Stimulated activated CD8-positive, alpha-beta memory T cell treated with anti-CD3 and anti-CD28 coated beads, Interleukin-4, amount 100 ng/mL, for 48 hours (primary cell): ENCODE measurements around the gene BRMS1.
"Not testable (repeated sequence)": the region's sequence is repeated elsewhere in the genome, so short reads cannot be mapped to it uniquely, and the experiment has no call there.

ENCODE experiments used
- DNase-seq: peaks from one replicate; pipeline ENCODE4 v3.0.0-alpha.2; 2020

Gene BRMS1

GRCh38 chr11:66363187-66363601 lies 18.3 kb upstream of the BRMS1 start:
- DNase-seq = no peak

GRCh38 chr11:66362481-66363147 lies 17.7 kb upstream of the BRMS1 start:
- DNase-seq = no peak

- no peak for DNase-seq
Measured at GRCh38 chr11:66361502-66361941, 16.6 kb upstream of the BRMS1 start.

GRCh38 chr11:66360406-66361073 lies 15.6 kb upstream of the BRMS1 start:
- no peak for DNase-seq

- DNase-seq = no peak
Measured at GRCh38 chr11:66359662-66360087, 14.8 kb upstream of the BRMS1 start.

- DNase-seq = not testable (repeated sequence)
Measured at GRCh38 chr11:66350560-66351235, 5.8 kb upstream of the BRMS1 start.

GRCh38 chr11:66349084-66349386 lies 4.1 kb upstream of the BRMS1 start:
- no peak for DNase-seq

GRCh38 chr11:66347425-66348276 lies 2.7 kb upstream of the BRMS1 start, which contains the start of gene B4GAT1:
TSS of gene B4GAT1 (minus strand) at chr11:66347629. CDS start at chr11:66347545, 84 bp downstream.
- peak; percentile 91 for DNase-seq

GRCh38 chr11:66346476-66347424 lies 1.8 kb upstream of the BRMS1 start:
- no peak for DNase-seq

- DNase-seq = no peak
Measured at GRCh38 chr11:66345316-66345649, 379 bp upstream of the BRMS1 start.

- no peak for DNase-seq
Measured at GRCh38 chr11:66343176-66343575, 1.7 kb downstream of the BRMS1 start.

GRCh38 chr11:66341502-66342126 lies 3.3 kb downstream of the BRMS1 start:
- DNase-seq = no peak

- no peak for DNase-seq
Measured at GRCh38 chr11:66340596-66341501, 4.1 kb downstream of the BRMS1 start.

GRCh38 chr11:66339686-66340483 lies 5.0 kb downstream of the BRMS1 start:
- no peak for DNase-seq

- no peak for DNase-seq
Measured at GRCh38 chr11:66339162-66339675, 5.7 kb downstream of the BRMS1 start.

GRCh38 chr11:66338276-66339161 lies 6.4 kb downstream of the BRMS1 start:
- DNase-seq = no peak

GRCh38 chr11:66337103-66337899 lies 7.6 kb downstream of the BRMS1 start:
- no peak for DNase-seq
